ENCODE data around the gene ARHGAP26.

The ARHGAP26 gene

DNA sequence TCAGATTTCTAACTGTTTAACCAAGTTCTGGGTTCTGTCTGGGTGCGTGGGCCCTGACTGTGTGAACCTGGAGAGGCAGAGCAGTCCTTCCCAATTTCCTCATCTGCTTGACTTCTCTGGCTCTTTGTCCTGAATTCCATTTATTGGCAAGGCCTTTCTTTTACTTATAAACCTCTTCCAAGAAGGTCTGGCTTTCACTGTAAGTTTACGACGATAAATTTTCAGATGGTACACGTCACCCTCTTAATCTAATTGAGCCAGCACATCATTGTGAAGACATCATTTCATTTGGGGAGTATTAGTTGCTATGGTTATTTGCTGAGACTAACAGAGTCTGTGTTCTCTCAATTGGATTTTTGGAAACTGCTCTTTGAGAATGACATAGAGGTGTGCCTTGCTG, 92.4 kb downstream of the ARHGAP26 start:
- TF ChIP-seq, protein P1, sequence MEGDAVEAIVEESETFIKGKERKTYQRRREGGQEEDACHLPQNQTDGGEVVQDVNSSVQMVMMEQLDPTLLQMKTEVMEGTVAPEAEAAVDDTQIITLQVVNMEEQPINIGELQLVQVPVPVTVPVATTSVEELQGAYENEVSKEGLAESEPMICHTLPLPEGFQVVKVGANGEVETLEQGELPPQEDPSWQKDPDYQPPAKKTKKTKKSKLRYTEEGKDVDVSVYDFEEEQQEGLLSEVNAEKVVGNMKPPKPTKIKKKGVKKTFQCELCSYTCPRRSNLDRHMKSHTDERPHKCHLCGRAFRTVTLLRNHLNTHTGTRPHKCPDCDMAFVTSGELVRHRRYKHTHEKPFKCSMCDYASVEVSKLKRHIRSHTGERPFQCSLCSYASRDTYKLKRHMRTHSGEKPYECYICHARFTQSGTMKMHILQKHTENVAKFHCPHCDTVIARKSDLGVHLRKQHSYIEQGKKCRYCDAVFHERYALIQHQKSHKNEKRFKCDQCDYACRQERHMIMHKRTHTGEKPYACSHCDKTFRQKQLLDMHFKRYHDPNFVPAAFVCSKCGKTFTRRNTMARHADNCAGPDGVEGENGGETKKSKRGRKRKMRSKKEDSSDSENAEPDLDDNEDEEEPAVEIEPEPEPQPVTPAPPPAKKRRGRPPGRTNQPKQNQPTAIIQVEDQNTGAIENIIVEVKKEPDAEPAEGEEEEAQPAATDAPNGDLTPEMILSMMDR (conservative IDR thresholded peaks at IDR 0.05; ENCODE audit: low read depth, low read length), result no peak
- H3K79me2 ChIP-seq (ENCODE audit: insufficient read depth, low read depth), result no peaks in the 10 kb centered on the region
- no peaks in the 10 kb centered on the region for H3K36me3 ChIP-seq (ENCODE audit: insufficient read depth)
- no peak overlapping the region for H3K27ac ChIP-seq
- H3K27me3 ChIP-seq (ENCODE audit: insufficient read depth, low read depth), result no peaks in the 10 kb centered on the region
- no peak overlapping the region for H3K4me2 ChIP-seq
- no peak overlapping the region for H3K9ac ChIP-seq
- no peaks in the 10 kb centered on the region for H3K4me1 ChIP-seq (ENCODE audit: low read depth, poor library complexity, severe bottlenecking)
- H4K20me1 ChIP-seq (ENCODE audit: insufficient read depth), result no peaks in the 10 kb centered on the region
- no peak overlapping the region for H2AFZ ChIP-seq (ENCODE audit: low read depth)
- no peak overlapping the region for H3K4me3 ChIP-seq (IDR thresholded peaks at IDR 0.05; ENCODE audit: insufficient read depth, low read depth, low read length)

DNA sequence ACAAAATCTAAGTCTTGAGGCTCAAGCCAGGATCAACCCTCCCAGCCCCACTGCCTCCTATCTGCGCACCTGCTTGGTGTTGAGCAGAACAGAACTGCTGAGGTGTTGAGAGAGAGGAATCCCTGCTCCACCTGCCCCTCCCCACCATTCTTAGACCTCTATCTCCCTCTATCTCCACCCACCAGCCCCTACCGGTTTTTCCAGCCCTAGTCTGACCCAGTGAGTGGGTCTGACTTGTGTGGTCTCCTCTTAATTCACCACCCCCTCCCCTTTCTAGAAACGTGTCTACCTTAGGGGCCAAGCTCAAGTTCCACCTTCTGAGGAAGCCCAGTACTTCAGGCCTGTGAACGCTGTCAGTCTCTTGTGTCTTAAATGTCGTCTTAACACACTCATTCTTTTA, 93.7 kb downstream of the ARHGAP26 start:
- no peaks in the 10 kb centered on the region for H3K36me3 ChIP-seq (ENCODE audit: insufficient read depth)
- no peaks in the 10 kb centered on the region for H3K27me3 ChIP-seq (ENCODE audit: insufficient read depth, low read depth)
- no peak overlapping the region for H3K4me3 ChIP-seq (IDR thresholded peaks at IDR 0.05; ENCODE audit: insufficient read depth, low read depth, low read length)
- H3K79me2 ChIP-seq (ENCODE audit: insufficient read depth, low read depth), result no peaks in the 10 kb centered on the region
- no peak overlapping the region for H3K4me2 ChIP-seq
- H3K9ac ChIP-seq, result no peak overlapping the region
- H4K20me1 ChIP-seq (ENCODE audit: insufficient read depth), result no peaks in the 10 kb centered on the region
- H3K27ac ChIP-seq, result no peak overlapping the region
- TF ChIP-seq, protein P1 (conservative IDR thresholded peaks at IDR 0.05; ENCODE audit: low read depth, low read length), result no peak
- H3K4me1 ChIP-seq (ENCODE audit: low read depth, poor library complexity, severe bottlenecking), result no peaks in the 10 kb centered on the region
- no peak overlapping the region for H2AFZ ChIP-seq (ENCODE audit: low read depth)

DNA sequence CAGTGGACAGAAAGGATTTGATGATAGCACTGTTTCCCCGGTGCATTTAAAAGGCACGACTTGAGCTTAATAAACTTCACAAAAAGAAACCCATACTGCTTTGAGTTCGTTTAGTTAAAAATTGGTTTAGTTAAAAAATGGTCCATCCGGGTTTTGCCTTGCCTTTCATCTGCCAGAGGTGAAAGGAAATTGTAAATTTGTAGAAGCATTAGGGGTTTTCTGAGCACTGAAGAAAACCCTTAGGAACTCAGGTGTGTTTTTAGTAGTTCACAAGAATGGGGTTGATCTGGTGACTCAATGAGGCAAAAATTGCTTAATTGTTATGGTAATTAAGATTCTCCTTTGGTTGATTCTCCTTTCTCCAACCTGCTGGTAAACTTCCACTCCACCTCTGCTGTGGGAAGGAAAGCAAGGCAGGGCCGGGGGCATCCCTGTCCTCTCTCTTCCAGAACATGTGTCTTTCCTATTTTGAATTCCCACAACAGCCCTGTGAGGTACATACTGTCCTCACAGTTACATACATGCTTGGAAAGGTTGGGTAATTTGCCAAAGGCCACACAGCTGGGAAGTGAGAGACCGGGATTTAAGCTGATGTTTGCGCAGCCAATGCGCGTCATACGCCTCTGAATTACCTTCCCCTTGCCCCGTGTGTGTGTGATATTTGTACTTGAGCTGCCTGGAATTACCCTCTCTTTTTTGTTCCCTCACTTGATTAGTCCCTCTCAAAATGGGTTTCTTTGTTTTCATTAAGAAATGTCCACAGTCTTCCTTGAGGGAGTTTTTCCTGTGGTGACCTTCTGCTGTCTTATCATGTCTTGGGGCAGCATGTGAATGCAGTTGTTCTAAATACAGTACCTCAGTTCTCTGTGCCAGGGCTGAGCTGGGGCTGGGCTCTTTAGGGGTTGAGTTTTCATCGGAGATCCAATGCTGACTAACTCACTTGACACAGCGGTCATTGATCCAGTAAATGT, 94.4 kb downstream of the ARHGAP26 start:
- Histone ChIP-seq H2AFZ (ENCODE audit: low read depth) (no peak overlapping the region), H3K27ac (no peak overlapping the region), H3K4me3 (IDR thresholded peaks at IDR 0.05; ENCODE audit: insufficient read depth, low read depth, low read length) (no peak overlapping the region), H4K20me1 (ENCODE audit: insufficient read depth) (no peaks in the 10 kb centered on the region), H3K4me2 (no peak overlapping the region), H3K79me2 (ENCODE audit: insufficient read depth, low read depth) (no peaks in the 10 kb centered on the region), H3K36me3 (ENCODE audit: insufficient read depth) (no peaks in the 10 kb centered on the region), H3K9ac (no peak overlapping the region), H3K27me3 (ENCODE audit: insufficient read depth, low read depth) (no peaks in the 10 kb centered on the region), H3K4me1 (ENCODE audit: low read depth, poor library complexity, severe bottlenecking) (no peaks in the 10 kb centered on the region)
- TF ChIP-seq, protein P1 (conservative IDR thresholded peaks at IDR 0.05; ENCODE audit: low read depth, low read length), result no peak

DNA sequence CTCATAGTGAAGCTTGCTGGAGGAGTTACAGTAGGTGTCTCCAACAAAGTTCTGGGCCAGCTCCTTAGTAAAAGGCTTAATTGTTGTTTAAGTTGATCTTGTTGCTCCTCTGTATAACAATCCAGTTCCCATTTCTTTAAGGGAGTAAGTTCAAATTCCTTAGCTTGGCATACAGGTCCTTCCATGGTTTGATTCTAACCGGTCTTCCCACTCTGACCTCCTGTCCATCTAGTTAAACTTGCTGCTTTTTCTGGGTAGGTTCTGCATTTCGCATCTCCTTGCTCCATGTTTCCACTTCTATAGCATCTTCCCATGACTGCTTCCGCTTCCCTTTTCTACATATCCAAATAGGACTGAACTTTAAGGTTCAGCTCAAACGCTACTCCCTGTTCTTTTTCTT, 95.5 kb downstream of the ARHGAP26 start:
- H4K20me1 ChIP-seq (ENCODE audit: insufficient read depth), result no peaks in the 10 kb centered on the region
- H3K36me3 ChIP-seq (ENCODE audit: insufficient read depth), result no peaks in the 10 kb centered on the region
- no peak overlapping the region for H3K27ac ChIP-seq
- H3K4me2 ChIP-seq, result no peak overlapping the region
- H3K4me3 ChIP-seq (IDR thresholded peaks at IDR 0.05; ENCODE audit: insufficient read depth, low read depth, low read length), result no peak overlapping the region
- no peaks in the 10 kb centered on the region for H3K79me2 ChIP-seq (ENCODE audit: insufficient read depth, low read depth)
- H3K9ac ChIP-seq, result no peak overlapping the region
- TF ChIP-seq, protein P1 (conservative IDR thresholded peaks at IDR 0.05; ENCODE audit: low read depth, low read length), result no peak
- H3K27me3 ChIP-seq (ENCODE audit: insufficient read depth, low read depth), result no peaks in the 10 kb centered on the region
- no peaks in the 10 kb centered on the region for H3K4me1 ChIP-seq (ENCODE audit: low read depth, poor library complexity, severe bottlenecking)
- H2AFZ ChIP-seq (ENCODE audit: low read depth), result no peak overlapping the region
